GM23248 (cell line): ENCODE data around the gene KRTAP1-1. TPM values are rescaled to one million over a fixed set of nuclear protein-coding genes. Genes with fewer than 3 reads are reported as not detected.
"Not testable (repeated sequence)": the region's sequence is repeated elsewhere in the genome, so short reads cannot be mapped to it uniquely, and the experiment has no call there.

Experiments
- DNase-seq: peaks from one replicate; pipeline ENCODE4 v3.0.0-alpha.2; 2015
- H2AFZ ChIP-seq: fragments of 200-600 bp; sonication (generic); 2 replicates; pipeline ENCODE4 v1.6.1; 2016; ENCODE audit warnings: antibody characterized with exemption
- H3F3A ChIP-seq: fragments of 200-600 bp; sonication (generic); 2 replicates; pipeline ENCODE4 v1.6.1; 2016; ENCODE audit warnings: mild to moderate bottlenecking, antibody characterized with exemption, mixed run types; ENCODE audit not compliant: insufficient read depth
- H3K27ac ChIP-seq: fragments of 200-600 bp; sonication (generic); 2 replicates; pipeline ENCODE4 v1.5.1; 2016; ENCODE audit warnings: mild to moderate bottlenecking
- H3K27me3 ChIP-seq: fragments of 200-600 bp; sonication (generic); replicated peaks from 2 replicates; pipeline ENCODE4 v1.6.1; 2016; ENCODE audit warnings: mild to moderate bottlenecking; ENCODE audit not compliant: insufficient read depth
- H3K36me3 ChIP-seq: fragments of 200-600 bp; sonication (generic); 2 replicates; pipeline ENCODE4 v1.6.1; 2016; ENCODE audit warnings: low read depth, mild to moderate bottlenecking
- H3K4me1 ChIP-seq: fragments of 200-600 bp; sonication (generic); 2 replicates; pipeline ENCODE4 v1.6.1; 2016; ENCODE audit warnings: mild to moderate bottlenecking; ENCODE audit not compliant: insufficient read depth
- H3K4me2 ChIP-seq: fragments of 200-600 bp; sonication (generic); one replicate; pipeline ENCODE4 v1.6.1; 2016; ENCODE audit warnings: mild to moderate bottlenecking; ENCODE audit not compliant: unreplicated experiment
- H3K4me3 ChIP-seq: fragments of 200-600 bp; sonication (generic); 2 replicates; pipeline ENCODE4 v1.5.1; 2016; ENCODE audit warnings: mild to moderate bottlenecking
- H3K79me2 ChIP-seq: fragments of 200-600 bp; sonication (generic); 2 replicates; pipeline ENCODE4 v1.6.1; 2016; ENCODE audit warnings: mild to moderate bottlenecking; ENCODE audit not compliant: insufficient read depth
- H3K9ac ChIP-seq: fragments of 200-600 bp; sonication (generic); 2 replicates; pipeline ENCODE4 v1.6.1; 2016; ENCODE audit warnings: mild to moderate bottlenecking
- H3K9me2 ChIP-seq: fragments of 200-600 bp; sonication (generic); 2 replicates; pipeline ENCODE4 v1.6.1; 2016; ENCODE audit warnings: mixed run types, mild to moderate bottlenecking, moderate library complexity; ENCODE audit not compliant: insufficient read depth
- H3K9me3 ChIP-seq: fragments of 200-600 bp; sonication (generic); one replicate; pipeline ENCODE4 v1.6.1; 2017; ENCODE audit warnings: low read depth
- H4K20me1 ChIP-seq: fragments of 200-600 bp; sonication (generic); 2 replicates; pipeline ENCODE4 v1.6.0; 2016; ENCODE audit not compliant: insufficient read depth
- EZH2 ChIP-seq: fragments of 200-600 bp; sonication (generic); IDR thresholded peaks from 2 replicates; pipeline ENCODE4 v1.6.1; 2018; ENCODE audit warnings: antibody characterized with exemption, mild to moderate bottlenecking; ENCODE audit not compliant: insufficient read depth, poor library complexity, severe bottlenecking
- EZH2phosphoT487 ChIP-seq: fragments of 200-600 bp; sonication (generic); IDR thresholded peaks from 2 replicates; pipeline ENCODE4 v1.6.1; 2018; ENCODE audit warnings: antibody characterized with exemption, moderate library complexity, mild to moderate bottlenecking, low read depth; ENCODE audit not compliant: insufficient read depth
- WGBS, 2 experiments: methylation state at CpG; one replicate each; pipeline ENCODE4 v1.1.6; 2015 to 2017; ENCODE audit warnings: low lambda C conversion rate in 2 of 2, low coverage in 1 of 2; ENCODE audit errors: missing lambda C conversion rate in 2 of 2; 5-methylcytosine and 5-hydroxymethylcytosine counted together
- in situ Hi-C: fragments of 300-500 bp; cut with MboI; formaldehyde crosslinking; loops from 2 replicates; pipeline ENCODE4 v1.15.0; 2020
- polyA plus RNA-seq: library from polyadenylated mRNA; unstranded; fragments of >200 nt; fragmentation: Nextera tagmentation; extraction: Ambion mirVana; gene quantifications from 2 replicates; pipeline ENCODE4 v1.2.1, GENCODE V29; 2016
- total RNA-seq: library from RNA; depleted of rRNA; stranded (reverse); fragments of >200 nt; shearing (Covaris generic); gene quantifications from 2 replicates; pipeline ENCODE4 v1.2.3, GENCODE V29; 2014

KRTAP1-1 gene
- total and polyA plus RNA-seq, 2 experiments from 2014 or later, result 2.6 to 4.2 TPM

DNA sequence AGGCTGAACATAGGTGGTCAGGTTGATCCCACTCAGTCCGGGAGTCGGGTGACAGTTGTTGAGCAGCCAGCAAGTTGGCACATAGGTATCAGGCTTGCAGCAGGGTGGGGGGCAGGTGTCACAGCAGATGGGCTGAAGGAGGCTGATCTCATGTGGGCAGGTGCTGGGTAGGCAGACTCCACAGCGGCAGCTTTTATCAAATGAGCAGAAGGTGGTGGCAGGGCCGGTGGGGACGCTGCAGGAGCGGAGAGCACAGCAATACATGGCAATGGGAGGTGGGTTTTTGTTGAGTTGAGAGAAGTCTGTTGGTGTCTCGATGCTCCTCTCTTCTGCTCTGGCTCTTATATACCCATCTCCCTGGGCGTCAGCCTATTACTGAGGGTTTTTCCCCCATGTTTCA lies 32.4 kb downstream of the KRTAP1-1 start, which contains the start of gene KRTAP3-1:
Gene KRTAP3-1 (minus strand): TSS at position 318 of the 400 bp plus-strand sequence. CDS start 54 bp downstream, at position 264.
- Histone ChIP-seq H3K27me3 (no peaks in the 10 kb centered on the region), H3K4me2 (no peak within 1 kb of the TSS), H4K20me1 (no peaks in the 10 kb centered on the region), H3K36me3 (no peaks in the 10 kb centered on the region), H3K9ac (no peak within 1 kb of the TSS), H3K9me3 (no peaks in the 10 kb centered on the region), H3K4me1 (peaks cover 12% of the 10 kb centered on the region), H3K4me3 (no peak within 1 kb of the TSS), H3F3A (peaks cover 19% of the 10 kb centered on the region), H2AFZ (no peak within 1 kb of the TSS), H3K27ac (no peak within 1 kb of the TSS), H3K79me2 (no peaks in the 10 kb centered on the region), H3K9me2 (no peaks in the 10 kb centered on the region)
- in situ Hi-C loops, result no loop called here
- no peak for DNase-seq
- TF ChIP-seq EZH2, result no peak
- TF ChIP-seq EZH2phosphoT487, result no peak
- 90% methylated on average over 7 to 8 of the region's 8 CpGs for WGBS, 2 experiments

DNA sequence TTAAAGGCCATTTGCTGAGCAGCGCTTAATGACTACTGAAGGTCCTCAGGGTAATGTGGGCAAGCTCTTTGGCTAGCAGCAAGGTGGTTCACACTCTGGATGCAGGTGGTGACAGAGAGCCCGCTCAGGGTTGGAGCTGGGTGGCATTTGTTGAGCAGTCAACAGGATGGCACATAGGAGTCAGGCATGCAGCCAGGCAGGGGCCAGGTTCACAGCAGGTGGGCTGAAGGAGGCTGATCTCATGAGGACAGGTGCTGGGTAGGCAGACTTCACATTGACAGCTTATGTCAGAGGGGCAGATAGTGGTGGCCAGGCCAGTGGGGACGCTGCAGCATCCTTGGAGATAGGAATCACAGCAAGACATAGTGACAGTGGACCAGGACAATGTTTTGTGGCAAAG lies 36.9 kb downstream of the KRTAP1-1 start:
- no peaks in the 10 kb centered on the region for H3K9me2 ChIP-seq
- peaks cover 9% of the 10 kb centered on the region; the same call in 1 of the 2 replicates for H3K4me1 ChIP-seq
- no peaks in the 10 kb centered on the region for H3K27me3 ChIP-seq
- no peak overlapping the region for H3K27ac ChIP-seq
- TF ChIP-seq EZH2 (no peak), EZH2phosphoT487 (no peak)
- in situ Hi-C loops, result no loop called here
- H3K4me2 ChIP-seq, result no peak overlapping the region
- H3F3A ChIP-seq, result no peaks in the 10 kb centered on the region
- no peaks in the 10 kb centered on the region for H3K9me3 ChIP-seq
- 94 to 100% methylated on average over 3 of the region's 3 CpGs for WGBS, 2 experiments
- no peak for DNase-seq
- H3K4me3 ChIP-seq, result no peak overlapping the region
- no peak overlapping the region for H2AFZ ChIP-seq
- H4K20me1 ChIP-seq, result no peaks in the 10 kb centered on the region
- H3K36me3 ChIP-seq, result no peaks in the 10 kb centered on the region
- H3K79me2 ChIP-seq, result no peaks in the 10 kb centered on the region
- no peak overlapping the region for H3K9ac ChIP-seq

DNA sequence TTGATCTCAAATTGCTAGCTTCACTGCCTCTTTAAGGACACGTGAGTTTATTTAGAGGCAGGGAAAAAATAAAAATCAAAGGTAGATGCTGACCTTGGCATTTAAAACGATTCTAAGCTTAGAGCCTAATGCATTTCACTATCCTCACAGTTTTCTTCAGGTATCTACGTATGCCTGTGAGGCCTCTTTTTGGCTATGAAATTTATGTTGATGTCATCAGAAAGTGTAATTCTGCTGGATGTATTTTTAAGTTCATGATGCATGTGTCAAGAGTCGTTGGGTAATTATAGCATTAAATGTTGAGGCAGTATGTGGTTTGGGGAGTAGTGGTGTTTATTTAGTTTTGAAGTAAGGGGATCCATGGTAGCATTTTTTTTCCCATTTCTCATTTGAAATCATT lies 37.3 kb downstream of the KRTAP1-1 start:
- no peak overlapping the region for H3K27ac ChIP-seq
- H3K79me2 ChIP-seq, result no peaks in the 10 kb centered on the region
- no peak overlapping the region for H3K4me3 ChIP-seq
- no peaks in the 10 kb centered on the region for H4K20me1 ChIP-seq
- no peaks in the 10 kb centered on the region for H3K9me2 ChIP-seq
- peaks cover 9% of the 10 kb centered on the region; the same call in 1 of the 2 replicates for H3K4me1 ChIP-seq
- no peak overlapping the region for H3K4me2 ChIP-seq
- no peaks in the 10 kb centered on the region for H3K36me3 ChIP-seq
- WGBS, 2 experiments, result 75 to 80% methylated on average over 4 of the region's 4 CpGs
- H3K27me3 ChIP-seq, result no peaks in the 10 kb centered on the region
- TF ChIP-seq EZH2, result no peak
- no peak for TF ChIP-seq EZH2phosphoT487
- no peak for DNase-seq
- in situ Hi-C loops, result no loop called here
- H3K9ac ChIP-seq, result no peak overlapping the region
- H2AFZ ChIP-seq, result no peak overlapping the region
- no peaks in the 10 kb centered on the region for H3K9me3 ChIP-seq
- H3F3A ChIP-seq, result no peaks in the 10 kb centered on the region

DNA sequence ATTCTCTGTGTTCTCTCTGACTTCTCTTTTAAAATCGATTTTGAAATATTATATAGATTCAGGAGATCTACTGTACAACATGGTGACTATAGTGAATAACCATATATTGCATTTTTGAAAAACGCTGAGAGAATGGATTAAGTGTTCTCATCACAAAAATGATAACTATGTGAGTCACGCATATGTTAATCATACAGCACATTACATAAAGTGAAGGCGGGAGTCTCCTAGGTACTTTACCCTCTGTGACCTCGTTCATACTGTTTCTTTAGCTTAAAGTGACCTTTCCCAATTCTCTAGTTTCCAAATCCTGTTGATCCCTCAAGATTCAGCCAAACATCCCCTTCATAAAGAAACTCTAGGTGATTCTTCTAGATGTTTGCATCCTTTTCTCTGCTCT lies 38.4 kb downstream of the KRTAP1-1 start:
- Histone ChIP-seq H3F3A (no peaks in the 10 kb centered on the region), H3K9me3 (no peaks in the 10 kb centered on the region), H3K36me3 (no peaks in the 10 kb centered on the region), H3K9ac (no peak overlapping the region), H3K27me3 (no peaks in the 10 kb centered on the region), H3K4me1 (peaks cover 9% of the 10 kb centered on the region; the same call in 1 of the 2 replicates), H3K4me3 (no peak overlapping the region), H4K20me1 (no peaks in the 10 kb centered on the region), H3K9me2 (no peaks in the 10 kb centered on the region), H3K79me2 (no peaks in the 10 kb centered on the region), H3K4me2 (no peak overlapping the region), H2AFZ (0 out of 2 replicates have a peak overlapping the region, but pooled peaks have one; percentile 6), H3K27ac (no peak overlapping the region)
- TF ChIP-seq EZH2 (no peak), EZH2phosphoT487 (no peak)
- WGBS, 2 experiments, result 43 to 51% methylated on average over 5 of the region's 5 CpGs
- in situ Hi-C loops, result no loop called here
- peak; percentile 22 for DNase-seq

DNA sequence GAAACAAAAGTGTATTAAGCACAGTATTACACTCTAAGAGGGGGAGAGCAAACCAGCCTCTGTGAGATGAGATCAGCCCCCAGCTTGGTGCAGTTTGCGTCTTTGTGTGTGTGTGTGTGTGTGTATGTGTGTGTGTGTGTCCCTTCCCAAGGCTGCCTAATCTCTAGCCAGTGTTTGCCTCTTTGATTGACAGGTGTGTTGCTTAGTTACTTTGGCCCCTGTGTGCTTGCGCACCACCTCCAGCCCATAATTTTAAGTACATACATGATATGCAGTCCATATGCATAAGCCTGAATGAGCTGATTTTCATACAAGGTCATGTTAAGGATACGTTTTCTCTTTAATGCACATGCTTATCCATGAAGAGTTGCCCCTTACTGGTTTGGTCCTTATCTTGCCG lies 39.5 kb downstream of the KRTAP1-1 start:
- Histone ChIP-seq H2AFZ (no peak overlapping the region), H3K9ac (no peak overlapping the region), H3K9me2 (no peaks in the 10 kb centered on the region), H3K4me3 (no peak overlapping the region), H3K27me3 (no peaks in the 10 kb centered on the region), H3K4me2 (no peak overlapping the region), H4K20me1 (no peaks in the 10 kb centered on the region), H3K4me1 (peaks cover 9% of the 10 kb centered on the region; the same call in 1 of the 2 replicates), H3K79me2 (no peaks in the 10 kb centered on the region), H3F3A (no peaks in the 10 kb centered on the region), H3K36me3 (no peaks in the 10 kb centered on the region), H3K27ac (no peak overlapping the region), H3K9me3 (no peaks in the 10 kb centered on the region)
- in situ Hi-C loops, result no loop called here
- 83 to 89% methylated on average over 4 of the region's 4 CpGs for WGBS, 2 experiments
- no peak for DNase-seq
- TF ChIP-seq EZH2 (no peak), EZH2phosphoT487 (no peak)

DNA sequence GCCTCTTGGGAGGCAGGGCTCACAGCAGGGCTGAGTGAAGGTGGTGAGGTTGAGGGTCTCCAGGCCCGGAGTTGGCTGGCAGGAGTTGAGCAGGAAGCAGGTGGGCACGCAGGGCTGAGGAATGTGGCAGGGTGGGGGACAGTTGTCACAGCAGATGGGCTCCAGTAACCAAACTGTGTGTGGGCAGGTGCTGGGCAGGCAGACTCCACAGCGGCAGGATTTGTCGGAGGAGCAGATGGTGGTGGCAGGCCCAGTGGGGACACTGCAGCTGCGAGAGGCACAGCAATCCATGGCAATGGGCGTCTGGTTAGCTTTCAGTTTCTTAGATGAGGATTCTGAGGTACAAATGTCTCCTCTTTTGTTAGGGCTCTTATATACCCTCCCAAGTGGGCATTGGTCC lies 41.7 kb downstream of the KRTAP1-1 start, which contains the start of gene KRTAP3-2:
Gene KRTAP3-2 (minus strand): TSS at position 344 of the 400 bp plus-strand sequence. CDS start 53 bp downstream, at position 291.
- H3K9me2 ChIP-seq, H3K4me3 ChIP-seq, DNase-seq, H3K27ac ChIP-seq, H4K20me1 ChIP-seq, H3F3A ChIP-seq, in situ Hi-C loops, H3K36me3 ChIP-seq, H3K27me3 ChIP-seq, H3K9ac ChIP-seq, H3K9me3 ChIP-seq, H3K4me2 ChIP-seq, H3K4me1 ChIP-seq, H2AFZ ChIP-seq, H3K79me2 ChIP-seq: not testable (repeated sequence)
- 87 to 89% methylated on average over 6 of the region's 6 CpGs for WGBS, 2 experiments
